Activated CD4-positive, alpha-beta T cell treated with anti-CD3 and anti-CD28 coated beads, Interleukin-2, amount 50 U/mL, for 1 hour (primary cell): ENCODE measurements around the gene KLHL29.

ENCODE experiments used
- DNase-seq: peaks from one replicate; pipeline ENCODE4 v3.0.0-alpha.2; 2020

KLHL29 gene

DNA sequence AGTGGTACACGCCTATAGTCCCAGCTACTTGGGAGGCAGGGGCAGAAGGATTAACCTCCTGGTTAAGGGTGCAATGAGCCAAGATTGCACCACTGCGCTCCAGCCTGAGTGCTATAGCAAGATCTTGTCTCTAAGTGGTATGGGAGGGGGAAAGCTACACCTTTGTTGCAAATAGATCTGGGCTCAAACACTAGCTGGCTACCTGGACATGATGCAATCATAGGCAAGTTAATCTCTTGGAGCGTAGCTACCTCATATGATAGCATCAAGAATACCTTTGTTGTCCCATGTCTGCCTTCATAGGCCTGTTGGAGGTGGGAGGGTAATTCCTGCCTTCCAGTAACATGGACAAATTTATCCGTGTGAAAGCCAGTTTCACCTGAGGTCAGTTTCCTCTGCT, 15.7 kb downstream of the KLHL29 start:
- DNase-seq = no peak

DNA sequence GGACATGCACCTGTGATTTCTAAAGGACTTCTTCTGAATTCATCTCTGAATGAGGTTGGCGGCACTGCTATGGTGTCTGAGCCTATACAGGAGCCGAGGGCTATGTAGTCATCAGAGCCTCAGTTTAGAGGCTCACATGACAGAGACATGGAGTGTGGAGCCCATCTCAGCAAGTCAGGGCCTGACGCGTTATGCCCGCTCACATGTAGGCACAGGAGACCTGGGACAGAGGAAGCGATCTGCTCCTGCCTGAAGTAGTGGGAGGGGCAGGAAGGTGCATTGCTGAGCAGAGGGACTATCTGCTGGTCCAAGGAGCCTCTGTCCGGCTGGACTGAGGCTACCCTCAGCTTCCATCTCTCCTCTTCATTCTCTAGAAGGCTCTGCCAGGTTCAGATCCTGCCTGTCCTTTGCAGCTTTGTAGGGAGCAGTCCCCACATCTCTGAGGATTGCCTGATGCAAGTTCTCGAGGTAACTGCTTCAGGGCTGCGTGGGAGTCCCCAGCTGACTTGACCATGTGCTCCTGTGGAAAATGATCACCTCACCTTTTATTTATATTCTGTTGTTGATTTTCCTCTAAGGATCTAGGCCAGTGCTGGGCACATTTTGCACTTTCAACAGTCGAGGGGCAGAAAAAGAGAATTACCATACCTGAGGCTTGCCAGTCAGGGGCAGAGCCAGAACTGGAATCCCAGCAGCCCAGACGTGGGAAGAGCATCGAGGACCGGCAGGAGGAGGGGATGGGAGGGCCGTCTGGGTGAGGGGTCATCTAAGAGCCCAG, 16.6 kb downstream of the KLHL29 start:
- DNase-seq = no peak

DNA sequence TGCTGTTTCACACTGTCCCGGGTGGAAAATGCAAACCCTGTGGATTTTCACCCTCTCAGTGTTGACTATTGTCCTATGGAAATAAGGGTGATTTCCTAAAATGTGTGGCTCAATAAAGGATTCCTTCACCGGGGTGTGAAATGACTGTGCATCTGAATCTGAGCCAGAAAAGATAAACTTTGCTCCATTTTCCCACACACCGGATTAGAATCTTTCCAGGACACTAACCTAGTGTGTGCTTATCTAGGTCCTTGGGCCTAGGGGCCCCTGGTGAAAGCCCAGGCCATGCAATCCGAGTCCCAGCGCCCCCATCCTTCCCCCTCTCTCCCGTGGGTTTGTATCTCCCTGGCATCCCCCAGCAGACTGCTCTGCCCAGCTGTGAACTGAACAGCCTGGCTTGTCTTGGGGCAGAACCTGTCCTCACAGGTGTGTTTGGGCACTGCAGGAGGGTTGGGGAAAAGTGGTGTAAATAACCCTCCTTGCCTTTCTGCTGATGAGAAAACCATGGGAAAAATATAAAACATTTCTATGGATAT, 17.3 kb downstream of the KLHL29 start:
- DNase-seq = no peak

DNA sequence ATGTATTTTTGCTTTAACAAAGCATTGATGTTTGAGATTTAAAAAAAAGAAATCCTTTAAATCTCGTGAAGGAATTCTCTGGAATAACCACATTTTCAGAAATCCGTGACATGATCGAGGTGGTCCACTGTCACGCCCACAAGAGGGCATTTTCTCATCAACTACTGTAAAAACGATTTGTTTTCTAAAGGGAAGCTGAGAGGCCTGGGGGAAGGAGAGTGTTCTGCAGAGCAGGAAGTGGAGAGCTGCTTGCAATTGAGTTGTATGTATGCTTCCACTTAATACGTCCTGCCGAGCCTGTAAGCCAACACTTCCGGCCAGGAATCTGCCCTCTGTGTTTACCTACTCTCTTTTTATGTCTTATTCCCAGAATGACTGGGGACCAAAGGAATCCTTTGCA, 19.4 kb downstream of the KLHL29 start:
- DNase-seq = no peak

DNA sequence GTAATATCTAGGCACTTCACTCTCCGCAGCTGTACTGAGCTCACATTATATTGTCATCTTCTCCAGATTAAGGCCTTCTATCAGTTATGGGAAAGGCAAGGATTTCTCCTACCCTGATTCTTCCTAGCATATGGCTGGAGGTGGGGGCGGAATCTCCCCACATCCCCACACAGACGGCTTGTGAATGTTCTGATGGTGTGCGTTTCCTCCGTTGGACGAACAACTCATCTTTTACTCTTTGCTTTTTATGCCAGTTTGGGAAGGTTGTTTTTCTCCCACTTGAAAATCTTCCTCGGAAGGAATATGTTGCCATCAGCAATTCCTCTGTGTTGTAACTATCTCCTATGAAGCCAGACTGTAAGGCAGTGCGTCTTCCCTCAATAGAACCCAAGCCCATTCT, 24.3 kb downstream of the KLHL29 start:
- DNase-seq = no peak

GRCh38 chr2:23410596-23410995, 25.6 kb downstream of the KLHL29 start:
- DNase-seq = no peak

DNA sequence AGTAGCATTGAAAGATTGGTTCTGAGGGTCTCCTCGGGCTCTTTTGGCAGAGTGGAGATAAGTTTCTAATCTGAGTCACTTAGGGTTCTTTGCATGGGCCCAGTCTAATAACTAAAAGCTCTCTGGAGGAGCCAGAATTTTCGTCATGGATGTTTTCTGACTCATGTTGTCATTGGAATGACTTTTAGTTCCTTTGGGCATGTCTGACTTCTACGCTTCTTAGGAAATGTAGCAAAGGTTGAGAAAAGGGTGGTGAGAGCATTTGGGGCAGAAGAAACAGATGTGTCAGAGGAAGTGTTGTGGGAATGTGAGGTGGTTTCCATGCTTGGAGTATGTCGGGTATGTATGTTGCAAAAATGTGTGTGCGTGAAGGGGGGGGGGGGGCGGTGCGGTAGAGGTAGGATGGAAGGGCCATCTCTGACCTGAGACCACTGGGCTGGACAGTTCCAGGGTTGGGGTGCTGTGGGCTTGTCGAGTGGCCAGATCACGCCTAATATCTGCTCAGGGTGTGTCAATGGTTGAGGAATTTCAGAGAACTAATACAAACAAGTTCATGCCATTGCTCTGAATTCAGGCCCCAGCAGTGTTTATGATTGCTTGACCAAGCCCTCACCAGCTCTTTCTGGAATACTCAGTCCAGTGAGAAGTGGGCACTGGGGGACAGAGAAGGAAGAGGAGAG, 26.9 kb downstream of the KLHL29 start:
- no peak for DNase-seq

GRCh38 chr2:23412556-23413155, 27.7 kb downstream of the KLHL29 start:
- DNase-seq = no peak

- DNase-seq = no peak
These were observed 28.7 kb downstream of the KLHL29 start for GRCh38 chr2:23413641-23414040.

- no peak for DNase-seq
These were observed 29.1 kb downstream of the KLHL29 start for GRCh38 chr2:23414106-23414505.

GRCh38 chr2:23414871-23415270, 29.9 kb downstream of the KLHL29 start:
- DNase-seq = no peak

DNA sequence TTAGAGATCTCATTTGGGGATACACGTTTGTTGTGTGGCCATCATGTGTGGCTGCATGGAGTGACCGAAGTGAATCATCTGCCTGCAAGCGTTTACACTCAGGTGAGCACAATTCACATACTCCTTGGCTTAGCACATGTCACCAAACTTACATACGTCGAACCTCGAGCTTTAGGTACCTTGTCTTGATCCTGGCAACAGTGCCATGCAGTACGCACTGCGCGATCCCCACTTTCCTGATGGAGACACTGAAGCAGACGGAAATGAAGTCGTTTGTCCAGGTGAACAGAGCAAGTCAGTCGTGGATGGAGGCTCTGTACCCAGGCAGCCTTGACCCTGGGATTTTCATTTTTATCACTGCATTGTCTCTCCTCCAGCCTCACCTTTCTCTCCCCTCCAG, 32.3 kb downstream of the KLHL29 start:
- DNase-seq = no peak

DNA sequence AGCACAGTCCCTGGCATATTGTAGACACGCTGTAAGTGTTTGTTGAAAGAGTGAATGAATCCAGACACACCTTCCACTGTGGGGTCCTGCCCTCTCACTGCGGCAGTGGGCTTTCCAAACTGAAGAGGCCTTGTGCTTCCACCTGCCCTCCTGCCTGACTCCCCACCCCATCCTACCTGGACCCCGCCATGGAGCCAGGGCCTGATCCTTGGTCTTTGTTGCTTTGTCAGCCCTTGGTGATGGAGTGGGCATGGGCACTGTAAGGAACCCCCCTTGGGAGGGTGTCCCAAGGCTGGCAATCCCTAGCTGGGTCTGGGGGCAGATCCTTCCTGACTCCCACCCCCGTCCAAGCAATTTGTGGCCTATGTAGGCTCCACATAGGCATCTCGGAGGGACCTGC, 33.1 kb downstream of the KLHL29 start:
- no peak for DNase-seq

DNA sequence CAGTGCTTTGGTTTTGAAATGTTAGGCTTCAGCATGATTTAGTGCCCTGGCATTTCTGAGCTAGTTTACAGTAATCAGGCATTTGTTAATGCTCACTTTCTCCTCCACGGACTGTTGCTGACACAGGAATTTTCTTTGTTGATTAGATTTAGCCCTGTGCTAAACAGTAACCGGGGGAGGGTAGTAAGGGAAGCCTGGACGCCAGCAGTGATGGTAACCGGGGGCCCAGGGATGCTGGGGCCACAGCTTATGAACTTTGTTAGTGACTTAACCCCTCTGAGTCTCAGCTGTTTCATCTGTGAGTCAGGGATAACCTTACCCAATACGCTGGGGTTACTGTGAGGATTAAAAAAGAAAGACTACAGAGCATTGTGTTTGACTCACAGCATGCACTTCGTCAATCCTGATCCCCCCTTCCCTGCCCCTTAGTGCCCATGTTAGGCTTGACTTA, 33.5 kb downstream of the KLHL29 start:
- DNase-seq = no peak

DNA sequence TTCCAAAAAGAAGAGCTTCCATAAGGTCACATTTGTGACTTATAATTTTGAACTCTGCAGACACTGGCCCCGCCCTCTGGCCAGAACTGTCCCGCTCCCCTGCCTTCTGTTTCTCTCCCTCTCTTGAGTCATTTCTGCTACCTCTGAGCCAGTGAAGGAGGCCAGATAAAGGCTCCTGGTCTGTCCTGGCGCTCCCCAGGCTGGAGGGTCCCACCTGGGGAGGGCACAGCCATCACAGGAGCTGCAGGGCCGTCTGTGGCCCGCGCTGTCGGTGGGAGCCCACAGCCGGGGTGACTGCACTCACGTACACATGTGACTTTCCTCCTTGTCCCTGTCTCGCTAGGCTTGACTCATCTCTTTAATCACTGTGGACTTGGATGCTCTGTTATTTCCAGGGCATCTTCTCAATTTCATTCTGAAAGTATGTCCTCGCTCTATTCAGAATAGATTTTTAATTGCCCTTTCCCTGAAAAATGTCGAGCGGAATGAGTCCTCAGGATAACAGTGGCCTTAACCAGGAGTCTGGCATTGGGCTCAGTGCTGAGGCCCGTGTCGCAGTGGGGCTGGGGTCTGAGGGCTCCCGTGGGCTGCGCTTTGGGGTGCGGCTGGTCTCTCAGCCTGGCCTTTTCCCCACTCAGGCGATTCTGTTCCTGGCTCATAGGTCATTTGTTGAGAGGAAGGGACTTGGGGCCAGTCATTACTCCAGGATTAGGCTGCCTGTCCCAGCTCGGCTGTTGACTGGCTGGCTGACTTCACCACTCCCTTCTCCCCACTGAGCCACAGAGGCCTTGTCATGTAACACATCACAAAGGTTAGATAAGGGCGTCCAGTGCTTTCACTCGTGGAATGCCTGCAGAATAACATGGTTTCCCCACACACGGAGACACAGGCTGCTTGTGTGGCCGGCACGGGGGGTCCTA, 34.5 kb downstream of the KLHL29 start:
- no peak for DNase-seq

- no peak for DNase-seq
These were observed 35.3 kb downstream of the KLHL29 start for GRCh38 chr2:23420091-23420839.

- DNase-seq = no peak
These were observed 36.0 kb downstream of the KLHL29 start for GRCh38 chr2:23420840-23421476.

DNA sequence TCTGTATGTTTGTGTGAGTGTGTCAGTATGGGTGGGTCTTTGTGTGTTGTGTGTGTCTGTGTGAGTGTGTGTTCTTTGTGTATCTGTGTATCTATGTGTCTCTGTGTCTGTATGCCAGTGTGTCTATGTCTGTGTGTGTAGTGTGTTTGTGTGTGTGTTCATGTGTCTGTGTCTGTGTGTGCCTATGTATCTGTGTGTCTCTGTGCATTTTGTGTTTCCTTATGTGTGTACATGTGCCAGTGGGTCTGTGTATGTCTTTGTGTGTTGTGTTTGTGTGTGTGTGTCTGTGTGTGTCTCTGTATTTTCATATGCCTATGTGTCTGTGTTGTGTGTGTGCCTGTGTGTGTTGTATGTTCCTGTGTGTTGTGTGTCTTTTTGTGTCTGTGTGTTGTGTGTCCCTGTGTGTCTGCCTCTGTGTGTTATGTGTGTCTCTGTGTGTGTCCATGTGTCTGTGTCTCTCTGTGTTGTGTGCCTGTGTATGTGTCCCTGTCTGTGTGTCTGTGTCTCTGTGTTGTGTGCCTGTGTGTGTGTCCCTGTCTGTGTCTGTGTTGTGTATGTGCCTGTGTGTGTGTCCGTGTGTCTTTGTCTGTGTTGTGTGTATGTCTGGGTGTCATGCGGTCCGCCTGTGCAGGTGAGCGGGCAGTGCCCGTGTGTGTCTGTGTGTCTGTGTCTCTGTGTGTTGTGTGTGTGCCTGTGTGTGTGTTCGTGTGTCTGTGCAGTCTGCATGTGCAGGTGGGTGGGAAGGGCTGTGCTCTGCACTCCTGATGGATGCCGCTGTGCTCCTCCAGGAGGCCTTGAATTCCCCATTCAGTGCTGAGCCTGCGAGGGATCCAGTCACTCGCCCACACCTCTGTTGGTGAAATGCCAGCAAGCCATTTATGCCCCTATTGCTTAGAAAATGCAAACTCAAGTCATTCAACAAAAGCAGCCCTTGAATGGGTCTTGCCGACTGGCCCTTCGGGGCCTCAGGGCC, 37.4 kb downstream of the KLHL29 start:
- no peak for DNase-seq

- no peak for DNase-seq
These were observed 38.3 kb downstream of the KLHL29 start for GRCh38 chr2:23423062-23423872.
